RWPE1 (cell line): Measurements from ENCODE around the gene RBM20.
A peak's percentile ranks its signal among the peaks of the same experiment; 100 is the strongest.

Experiments used
- CTCF ChIA-PET: fragments of 350-600 bp; sonication (Branson Sonifier 250); formaldehyde crosslinking; extraction: SDS; loops from one replicate; lab custom pipeline; 2021; lab: Yijun Ruan, JAX
- POLR2A ChIA-PET: fragments of 400-600 bp; formaldehyde crosslinking; extraction: SDS; loops from one replicate; lab custom pipeline; 2020; ENCODE audit warnings: antibody characterized with exemption; ENCODE audit not compliant: low non-redundant PET; lab: Yijun Ruan, JAX
- DNase-seq: peaks from one replicate; pipeline ENCODE4 v3.0.0; 2012; ENCODE audit warnings: low spot score
- H3K27ac ChIP-seq: fragments of 450-650 bp; 2 replicates; pipeline ENCODE4 v1.5.1; 2017
- TF ChIP-seq, protein P1 (sequence below): fragments of 450-650 bp; conservative IDR thresholded peaks from 2 replicates; pipeline ENCODE4 v1.5.1; 2017; ENCODE audit warnings: low read depth, mild to moderate bottlenecking

Gene RBM20

DNA sequence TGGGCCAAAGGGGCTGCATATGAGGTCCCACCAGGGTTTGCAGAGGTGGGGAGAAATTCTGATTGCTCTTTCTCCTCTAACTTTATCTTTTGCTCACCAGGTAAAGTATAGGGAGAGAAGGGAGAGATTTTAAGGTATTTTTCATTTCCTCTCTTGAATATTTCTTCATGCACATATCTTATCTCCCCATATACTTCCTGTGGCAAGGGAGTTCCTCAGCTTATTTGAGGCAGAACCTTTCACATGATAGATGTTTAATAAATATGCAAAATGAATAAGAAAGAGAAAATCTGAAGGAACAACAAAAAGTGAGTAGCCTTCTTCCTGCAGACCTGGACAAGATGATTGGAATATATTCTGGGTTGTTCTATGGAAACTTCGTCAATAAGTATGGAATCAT, 160.2 kb downstream of the RBM20 start:
- POLR2A ChIA-PET: no interaction called here
- TF ChIP-seq, protein P1, sequence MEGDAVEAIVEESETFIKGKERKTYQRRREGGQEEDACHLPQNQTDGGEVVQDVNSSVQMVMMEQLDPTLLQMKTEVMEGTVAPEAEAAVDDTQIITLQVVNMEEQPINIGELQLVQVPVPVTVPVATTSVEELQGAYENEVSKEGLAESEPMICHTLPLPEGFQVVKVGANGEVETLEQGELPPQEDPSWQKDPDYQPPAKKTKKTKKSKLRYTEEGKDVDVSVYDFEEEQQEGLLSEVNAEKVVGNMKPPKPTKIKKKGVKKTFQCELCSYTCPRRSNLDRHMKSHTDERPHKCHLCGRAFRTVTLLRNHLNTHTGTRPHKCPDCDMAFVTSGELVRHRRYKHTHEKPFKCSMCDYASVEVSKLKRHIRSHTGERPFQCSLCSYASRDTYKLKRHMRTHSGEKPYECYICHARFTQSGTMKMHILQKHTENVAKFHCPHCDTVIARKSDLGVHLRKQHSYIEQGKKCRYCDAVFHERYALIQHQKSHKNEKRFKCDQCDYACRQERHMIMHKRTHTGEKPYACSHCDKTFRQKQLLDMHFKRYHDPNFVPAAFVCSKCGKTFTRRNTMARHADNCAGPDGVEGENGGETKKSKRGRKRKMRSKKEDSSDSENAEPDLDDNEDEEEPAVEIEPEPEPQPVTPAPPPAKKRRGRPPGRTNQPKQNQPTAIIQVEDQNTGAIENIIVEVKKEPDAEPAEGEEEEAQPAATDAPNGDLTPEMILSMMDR: no peak

DNA sequence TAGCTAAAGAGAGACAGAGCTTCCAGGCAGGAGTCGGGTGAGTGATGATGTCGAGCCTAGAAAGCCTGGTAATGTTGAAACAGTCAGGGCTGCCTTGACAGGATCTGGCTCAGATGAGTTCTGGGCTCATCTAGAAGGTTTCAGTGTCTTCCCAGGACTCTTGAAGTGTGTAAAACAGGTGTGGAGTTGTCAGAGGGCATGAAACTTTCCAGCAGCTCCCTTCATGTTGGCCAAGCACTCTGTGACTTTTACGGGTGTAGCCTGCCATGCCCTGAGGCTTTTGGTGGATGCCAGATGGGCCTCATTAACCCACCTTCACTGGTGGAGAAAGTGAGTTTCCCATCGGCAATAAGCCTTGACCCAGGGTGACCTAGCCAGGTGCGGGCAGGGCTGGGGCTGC, 161.2 kb downstream of the RBM20 start:
- ChIA-PET CTCF (no interaction called here), POLR2A (no interaction called here)
- TF ChIP-seq, protein P1: no peak
- no peak for DNase-seq
- peak overlapping the region; percentile 57 for H3K27ac ChIP-seq

More for the DNA sequence above, 160.2 kb downstream of the RBM20 start:
- CTCF ChIA-PET: interaction anchor here (0.6 kb wide), 2 partner anchors 68 to 139 kb away, joined by 3 read pairs; no protein-coding TSS in a partner anchor
- DNase-seq: no peak
- no peak overlapping the region for H3K27ac ChIP-seq

DNA sequence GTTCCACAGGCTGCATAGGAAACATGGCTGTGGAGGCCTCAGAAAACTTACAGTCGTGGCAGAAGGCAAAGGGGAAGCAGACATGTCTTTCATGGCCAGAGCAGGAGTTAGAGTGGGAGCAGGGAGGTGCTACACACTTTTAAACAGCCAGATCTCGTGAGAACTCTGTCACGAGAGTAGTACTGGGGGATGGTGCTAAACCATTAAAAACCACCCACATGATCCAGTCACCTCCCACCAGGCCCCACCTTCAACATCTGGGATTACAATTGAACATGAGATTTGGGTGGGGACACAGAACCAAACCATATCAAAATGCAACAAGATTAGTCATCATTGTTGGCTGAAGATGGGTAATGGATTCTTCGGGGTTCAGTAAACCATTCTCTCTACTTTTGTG, 162.2 kb downstream of the RBM20 start:
- H3K27ac ChIP-seq: no peak overlapping the region
- ChIA-PET POLR2A (no interaction called here), CTCF (interaction anchor here (0.6 kb wide), 1 partner anchor 37 kb away, joined by 3 read pairs; no protein-coding TSS in a partner anchor)
- DNase-seq: no peak
- TF ChIP-seq, protein P1: no peak

DNA sequence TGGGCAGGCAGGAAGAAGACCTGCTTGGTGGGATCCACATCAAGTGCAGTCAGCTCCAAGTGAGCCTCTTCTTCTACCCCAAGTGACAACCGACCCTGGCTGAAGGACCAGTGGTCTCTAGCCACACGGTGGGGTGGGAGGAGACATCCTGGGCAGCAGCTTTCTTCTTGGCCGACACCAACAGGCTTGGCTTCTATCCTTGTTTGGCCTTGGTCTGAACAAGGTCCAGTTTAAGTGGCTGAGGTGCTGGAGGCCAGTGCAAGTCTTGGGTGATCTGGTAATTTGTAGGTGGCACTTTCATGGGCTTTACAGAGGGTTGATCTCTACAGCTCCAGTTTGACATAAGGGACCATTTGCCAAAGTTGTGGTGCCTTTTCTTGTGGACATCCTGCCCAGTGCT, 164.0 kb downstream of the RBM20 start:
- H3K27ac ChIP-seq: no peak overlapping the region
- POLR2A ChIA-PET: no interaction called here
- CTCF ChIA-PET: interaction anchor here (0.6 kb wide), 2 partner anchors 50 to 71 kb away, joined by 3 read pairs; no protein-coding TSS in a partner anchor
- DNase-seq: no peak
- TF ChIP-seq, protein P1: no peak

DNA sequence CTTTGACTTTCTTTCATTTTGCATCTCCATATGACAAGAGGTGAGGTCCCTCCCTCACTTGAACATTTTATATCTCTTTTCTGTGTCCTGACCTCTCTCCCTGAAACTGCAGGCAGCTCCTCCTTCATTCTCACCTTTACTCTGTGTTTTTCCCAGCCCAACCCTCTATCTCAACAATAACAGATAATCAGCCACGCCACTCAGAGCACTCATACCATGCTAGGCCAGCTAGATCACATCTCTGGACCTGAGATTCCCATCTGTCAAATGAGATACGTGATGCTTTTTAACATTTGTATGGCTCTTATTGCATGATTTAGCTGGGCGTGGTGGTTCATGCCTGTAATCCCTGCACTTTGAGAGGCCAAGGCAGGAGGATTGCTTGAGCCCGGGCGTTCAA, 164.5 kb downstream of the RBM20 start:
- H3K27ac ChIP-seq: no peak overlapping the region
- TF ChIP-seq, protein P1: no peak
- ChIA-PET POLR2A (no interaction called here), CTCF (interaction anchor here (0.6 kb wide), 2 partner anchors 71 to 1329 kb away, joined by 3 to 5 read pairs; no protein-coding TSS in a partner anchor)
- DNase-seq: no peak

DNA sequence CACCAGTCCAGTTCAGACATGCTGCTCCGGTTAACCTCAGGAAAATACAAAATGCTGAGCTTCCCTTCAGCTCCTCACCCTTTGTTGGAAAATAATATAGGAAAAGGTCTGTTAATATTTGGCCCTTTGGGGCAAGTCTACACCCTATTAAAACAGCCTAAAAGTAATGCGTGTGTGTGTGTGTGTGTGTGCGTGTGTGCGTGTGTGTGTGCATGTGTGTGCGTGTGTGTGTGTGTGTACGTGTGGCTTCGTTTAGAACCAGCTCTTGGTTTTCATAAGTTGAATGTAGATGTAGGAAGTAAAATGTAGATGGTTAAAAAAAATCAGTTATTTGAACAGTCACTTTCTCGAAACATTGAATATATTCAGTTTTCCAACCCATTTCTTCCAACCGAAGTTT, 166.5 kb downstream of the RBM20 start:
- ChIA-PET POLR2A (no interaction called here), CTCF (interaction anchor here (0.6 to 1.2 kb wide), 3 partner anchors 33 to 425 kb away, joined by 3 to 4 read pairs (median 4); no protein-coding TSS in a partner anchor)

More for the DNA sequence above, 166.5 kb downstream of the RBM20 start:
- no peak overlapping the region for H3K27ac ChIP-seq
- TF ChIP-seq, protein P1: no peak
- no peak for DNase-seq
